CD1c-positive myeloid dendritic cell (primary cell): ENCODE data around the gene PCDHGA4.
A peak's percentile ranks its signal among the peaks of the same experiment; 100 is the strongest.
"Not testable (repeated sequence)": the region's sequence is repeated elsewhere in the genome, so short reads cannot be mapped to it uniquely, and the experiment has no call there.

Experiments
- DNase-seq: peaks from one replicate; pipeline ENCODE4 v3.0.0-alpha.2; 2016; ENCODE audit errors: extremely low spot score

The PCDHGA4 gene

DNA sequence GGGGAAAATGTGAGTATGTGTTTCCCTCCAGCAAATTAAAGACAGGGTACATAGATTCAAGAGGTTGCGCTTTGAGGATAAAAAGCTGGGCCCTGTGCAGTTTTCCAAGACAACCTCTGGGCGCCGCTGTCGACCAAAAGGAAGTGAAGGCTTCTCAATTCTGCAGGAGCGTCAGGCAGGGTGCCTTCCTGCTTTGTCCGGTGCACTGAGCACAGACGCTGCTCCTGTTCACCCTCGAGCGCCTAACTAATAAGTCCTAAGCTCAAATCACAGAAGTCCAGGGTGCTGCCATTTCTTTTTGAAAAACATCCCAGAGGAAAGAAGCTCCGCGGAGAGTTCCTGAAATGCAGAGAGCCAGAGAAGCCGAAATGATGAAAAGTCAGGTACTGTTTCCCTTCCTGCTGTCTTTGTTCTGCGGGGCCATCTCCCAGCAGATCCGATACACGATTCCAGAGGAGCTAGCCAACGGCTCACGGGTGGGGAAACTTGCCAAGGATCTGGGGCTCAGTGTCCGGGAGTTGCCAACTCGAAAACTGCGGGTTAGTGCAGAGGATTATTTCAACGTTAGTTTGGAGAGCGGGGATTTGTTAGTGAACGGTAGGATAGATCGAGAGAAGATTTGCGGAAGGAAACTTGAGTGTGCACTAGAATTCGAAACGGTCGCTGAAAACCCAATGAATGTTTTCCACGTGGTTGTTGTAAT, 4.8 kb upstream of the PCDHGA4 start, which contains the start of gene PCDHGB1:
Gene PCDHGB1, plus strand, starts transcription at position 183 of the 703 bp plus-strand sequence. Its CDS starts 162 bp downstream, at position 345.
- peak; percentile 47 for DNase-seq

DNA sequence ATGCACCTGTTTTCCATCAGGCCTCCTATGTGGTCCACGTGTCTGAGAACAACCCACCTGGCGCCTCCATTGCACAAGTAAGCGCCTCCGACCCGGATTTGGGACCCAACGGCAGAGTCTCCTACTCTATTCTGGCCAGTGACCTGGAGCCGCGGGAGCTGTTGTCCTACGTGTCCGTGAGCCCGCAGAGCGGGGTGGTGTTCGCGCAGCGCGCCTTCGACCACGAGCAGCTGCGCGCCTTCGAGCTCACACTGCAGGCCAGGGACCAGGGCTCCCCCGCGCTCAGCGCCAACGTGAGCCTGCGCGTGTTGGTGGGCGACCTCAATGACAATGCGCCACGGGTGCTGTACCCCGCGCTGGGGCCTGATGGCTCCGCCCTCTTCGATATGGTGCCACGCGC, 3.2 kb upstream of the PCDHGA4 start:
- no peak for DNase-seq

DNA sequence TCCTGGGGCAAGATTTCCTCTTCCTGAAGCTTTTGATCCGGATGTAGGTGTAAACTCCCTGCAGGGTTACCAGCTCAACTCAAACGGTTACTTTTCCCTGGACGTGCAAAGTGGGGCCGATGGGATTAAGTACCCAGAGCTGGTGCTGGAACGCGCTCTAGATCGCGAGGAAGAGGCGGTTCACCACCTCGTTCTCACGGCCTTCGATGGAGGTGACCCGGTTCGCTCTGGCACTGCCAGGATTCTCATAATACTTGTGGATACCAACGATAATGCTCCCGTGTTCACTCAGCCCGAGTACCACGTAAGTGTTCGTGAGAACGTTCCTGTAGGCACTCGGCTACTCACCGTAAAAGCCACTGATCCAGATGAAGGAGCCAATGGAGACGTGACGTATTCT, 820 bp downstream of the PCDHGA4 start:
- DNase-seq = no peak

GRCh38 chr5:141356133-141356532, 1.3 kb downstream of the PCDHGA4 start:
- DNase-seq = no peak

- DNase-seq = no peak
Observed at GRCh38 chr5:141356950-141357349, 2.1 kb downstream of the PCDHGA4 start.

- DNase-seq = peak; percentile 49
Observed at GRCh38 chr5:141359790-141360426, 5.1 kb downstream of the PCDHGA4 start, which contains the start of gene PCDHGB2. Gene PCDHGB2, plus strand, starts transcription at chr5:141359994. Its CDS starts 142 bp downstream, at chr5:141360136.

DNA sequence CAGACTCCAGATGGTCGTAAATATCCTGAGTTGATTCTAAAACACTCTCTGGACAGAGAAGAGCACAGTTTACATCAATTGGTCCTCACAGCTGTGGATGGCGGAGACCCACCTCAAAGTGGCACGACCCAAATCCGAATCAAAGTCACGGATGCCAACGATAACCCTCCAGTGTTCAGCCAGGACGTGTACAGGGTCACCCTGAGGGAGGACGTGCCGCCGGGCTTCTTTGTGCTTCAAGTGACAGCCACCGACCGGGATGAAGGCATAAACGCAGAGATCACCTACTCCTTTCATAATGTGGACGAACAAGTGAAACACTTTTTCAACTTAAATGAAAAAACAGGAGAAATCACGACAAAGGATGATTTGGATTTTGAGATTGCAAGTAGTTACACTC, 5.9 kb downstream of the PCDHGA4 start:
- no peak for DNase-seq

GRCh38 chr5:141362719-141363118, 7.9 kb downstream of the PCDHGA4 start:
- no peak for DNase-seq

- DNase-seq = no peak
Observed at GRCh38 chr5:141363952-141364660, 9.3 kb downstream of the PCDHGA4 start, which contains the start of gene PCDHGA5. Gene PCDHGA5, plus strand, starts transcription at chr5:141364162. Its CDS starts 169 bp downstream, at chr5:141364331.

DNA sequence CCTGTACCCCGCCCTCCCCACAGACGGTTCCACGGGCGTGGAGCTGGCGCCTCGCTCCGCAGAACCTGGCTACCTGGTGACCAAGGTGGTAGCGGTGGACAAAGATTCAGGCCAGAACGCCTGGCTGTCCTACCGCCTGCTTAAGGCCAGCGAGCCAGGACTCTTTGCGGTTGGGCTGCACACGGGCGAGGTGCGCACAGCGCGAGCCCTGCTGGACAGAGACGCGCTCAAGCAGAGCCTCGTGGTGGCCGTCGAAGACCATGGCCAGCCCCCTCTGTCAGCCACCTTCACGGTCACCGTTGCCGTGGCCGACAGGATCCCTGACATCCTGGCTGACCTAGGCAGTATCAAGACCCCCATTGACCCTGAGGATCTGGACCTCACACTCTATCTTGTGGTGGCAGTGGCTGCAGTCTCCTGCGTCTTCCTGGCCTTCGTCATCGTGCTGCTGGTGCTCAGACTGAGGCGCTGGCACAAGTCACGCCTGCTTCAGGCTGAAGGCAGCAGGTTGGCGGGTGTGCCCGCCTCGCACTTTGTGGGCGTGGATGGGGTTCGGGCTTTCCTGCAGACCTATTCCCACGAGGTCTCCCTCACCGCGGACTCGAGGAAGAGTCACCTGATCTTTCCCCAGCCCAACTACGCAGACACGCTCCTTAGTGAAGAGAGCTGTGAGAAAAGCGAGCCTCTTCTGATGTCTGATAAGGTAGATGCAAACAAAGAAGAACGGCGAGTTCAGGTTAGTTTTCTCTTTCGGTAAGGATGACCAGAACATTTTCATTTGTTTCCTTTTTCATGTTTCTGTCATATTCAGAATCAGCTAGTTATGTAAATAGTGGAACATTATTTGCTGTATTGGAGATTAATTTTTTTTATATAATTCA, 11.4 kb downstream of the PCDHGA4 start:
- DNase-seq = no peak

GRCh38 chr5:141369994-141370848, 15.4 kb downstream of the PCDHGA4 start, which contains the start of gene PCDHGB3:
Gene PCDHGB3, plus strand, starts transcription at chr5:141370242. Its CDS starts 153 bp downstream, at chr5:141370395.
- peak; percentile 31 for DNase-seq

- DNase-seq = no peak
Observed at GRCh38 chr5:141371572-141372475, 17.0 kb downstream of the PCDHGA4 start.

DNA sequence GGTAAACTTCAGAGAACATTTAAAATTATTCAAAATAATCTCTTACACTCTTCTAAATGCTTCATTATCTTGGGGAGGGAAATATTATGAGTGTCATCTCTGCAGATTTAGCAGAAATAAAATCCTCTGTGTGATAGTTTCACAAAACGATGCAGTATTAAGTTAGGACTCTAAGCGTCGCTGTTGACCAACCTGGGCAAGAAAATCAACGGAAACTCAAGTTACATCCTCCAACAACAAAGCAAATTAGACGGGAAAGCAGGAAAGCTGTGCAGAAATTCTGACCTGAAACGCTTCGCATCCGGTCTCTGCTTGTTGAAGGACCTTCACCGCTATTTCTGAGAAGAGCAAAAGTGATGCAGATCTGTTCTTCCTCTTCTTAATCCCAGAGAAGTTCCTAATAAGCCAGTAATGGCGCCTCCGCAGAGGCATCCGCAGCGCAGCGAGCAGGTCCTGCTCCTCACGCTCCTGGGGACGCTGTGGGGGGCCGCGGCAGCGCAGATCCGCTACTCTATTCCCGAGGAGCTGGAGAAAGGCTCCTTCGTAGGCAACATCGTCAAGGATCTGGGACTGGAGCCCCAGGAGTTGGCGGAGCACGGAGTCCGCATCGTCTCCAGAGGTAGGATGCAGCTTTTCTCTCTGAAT, 19.0 kb downstream of the PCDHGA4 start, which contains the start of gene PCDHGA6:
Gene PCDHGA6, plus strand, starts transcription at position 219 of the 645 bp plus-strand sequence. Its CDS starts 193 bp downstream, at position 412.
- no peak for DNase-seq

GRCh38 chr5:141374627-141375026, 19.8 kb downstream of the PCDHGA4 start:
- DNase-seq = no peak

DNA sequence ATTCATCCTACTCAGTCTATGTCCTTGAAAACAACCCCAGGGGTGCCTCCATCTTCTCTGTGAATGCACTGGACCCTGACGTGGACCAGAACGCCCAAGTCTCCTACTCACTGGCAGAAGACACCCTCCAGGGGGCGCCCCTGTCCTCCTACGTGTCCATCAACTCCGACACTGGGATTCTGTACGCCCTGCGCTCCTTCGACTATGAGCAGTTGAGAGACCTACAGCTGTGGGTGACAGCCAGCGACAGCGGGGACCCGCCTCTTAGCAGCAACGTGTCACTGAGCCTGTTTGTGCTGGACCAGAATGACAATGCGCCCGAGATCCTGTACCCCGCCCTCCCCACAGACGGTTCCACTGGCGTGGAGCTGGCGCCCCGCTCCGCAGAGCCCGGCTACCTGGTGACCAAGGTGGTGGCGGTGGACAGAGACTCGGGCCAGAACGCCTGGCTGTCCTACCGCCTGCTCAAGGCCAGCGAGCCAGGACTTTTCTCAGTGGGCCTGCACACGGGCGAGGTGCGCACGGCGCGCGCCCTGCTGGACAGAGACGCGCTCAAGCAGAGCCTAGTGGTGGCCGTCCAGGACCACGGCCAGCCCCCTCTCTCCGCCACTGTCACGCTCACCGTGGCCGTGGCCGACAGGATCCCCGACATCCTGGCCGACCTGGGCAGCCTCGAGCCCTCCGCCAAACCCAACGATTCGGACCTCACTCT, 20.8 kb downstream of the PCDHGA4 start:
- DNase-seq = not testable (repeated sequence)

- no peak for DNase-seq
Observed at GRCh38 chr5:141382469-141383294, 27.9 kb downstream of the PCDHGA4 start, which contains the start of gene PCDHGA7. Gene PCDHGA7, plus strand, starts transcription at chr5:141382742. Its CDS starts 158 bp downstream, at chr5:141382900.

GRCh38 chr5:141383345-141383744, 28.5 kb downstream of the PCDHGA4 start:
- DNase-seq = no peak
